HepG2 (cell line): ENCODE measurements around the gene RAB40C. TPM values are rescaled to one million over a fixed set of nuclear protein-coding genes. Genes with fewer than 3 reads are reported as not detected.

Source experiments
- ERF ChIP-seq: IDR thresholded peaks from 2 replicates; pipeline ENCODE4 v1.6.1; 2018; ENCODE audit warnings: missing biosample characterization, missing genetic modification reagents
- FOXC1 ChIP-seq: sonication (generic); formaldehyde crosslinking; IDR thresholded peaks from 2 replicates; pipeline ENCODE4 v1.8.0; 2022; ENCODE audit warnings: mild to moderate bottlenecking, missing genetic modification reagents, borderline replicate concordance
- HIVEP1 ChIP-seq: sonication (generic); formaldehyde crosslinking; IDR thresholded peaks from 2 replicates; pipeline ENCODE4 v1.4.0; 2020; ENCODE audit warnings: mild to moderate bottlenecking, missing genetic modification reagents
- KAT8 ChIP-seq: IDR thresholded peaks from 2 replicates; pipeline ENCODE4 v1.6.1; 2016; ENCODE audit warnings: missing genetic modification reagents, missing compliant biosample characterization
- PATZ1 ChIP-seq: sonication (generic); formaldehyde crosslinking; IDR thresholded peaks from 2 replicates; pipeline ENCODE4 v1.4.0; 2020; ENCODE audit warnings: missing genetic modification reagents
- ZBTB40 ChIP-seq, 2 experiments: fragments of 450-650 bp in 1 of 2; sonication (generic) in 1 of 2; formaldehyde crosslinking in 1 of 2; IDR thresholded peaks; 2 replicates each; pipeline versions ENCODE4 v1.6.1 to v1.8.0; 2016 to 2022; ENCODE audit warnings: antibody characterized with exemption in 1 of 2, mild to moderate bottlenecking in 1 of 2, missing genetic modification reagents in 1 of 2
- ZFAT ChIP-seq: sonication (generic); formaldehyde crosslinking; conservative IDR thresholded peaks from 2 replicates; pipeline ENCODE4 v1.8.1; 2023; ENCODE audit warnings: missing genetic modification reagents, inconsistent platforms
- ZFP62 ChIP-seq: sonication (generic); formaldehyde crosslinking; IDR thresholded peaks from 2 replicates; pipeline ENCODE4 v1.4.0; 2020; ENCODE audit warnings: missing genetic modification reagents
- ZFX ChIP-seq: sonication (generic); formaldehyde crosslinking; IDR thresholded peaks from 2 replicates; pipeline ENCODE4 v1.4.0; 2020; ENCODE audit warnings: mild to moderate bottlenecking, low read depth, missing genetic modification reagents, moderate library complexity
- ZNF225 ChIP-seq: sonication (generic); formaldehyde crosslinking; IDR thresholded peaks from 2 replicates; pipeline ENCODE4 v1.4.0; 2020; ENCODE audit warnings: mild to moderate bottlenecking, missing genetic modification reagents
- polyA plus RNA-seq, 8 experiments: library from polyadenylated mRNA; depleted of rRNA in 3 of 8; stranded (reverse) in 7 of 8; unstranded in 1 of 8; fragments of >200 nt; fragmentation: Illumina TruSeq in 4 of 8; extraction: Trizol in 4 of 8; gene quantifications; 2 replicates each; pipeline versions ENCODE4 v1.2.1 to v1.2.3, GENCODE V29; 2011 to 2016; ENCODE audit warnings: low read depth in 4 of 8, missing spikeins in 1 of 8, mixed read lengths in 1 of 8; ENCODE audit not compliant: insufficient read depth in 1 of 8
- total RNA-seq, 5 experiments: library from RNA; depleted of rRNA; stranded (reverse); fragments of >200 nt; fragmentation: Illumina TruSeq; extraction: Trizol; gene quantifications; 2 replicates each; pipeline ENCODE4 v1.2.3, GENCODE V29; 2016; ENCODE audit warnings: low read depth in 1 of 5

Gene RAB40C
- total and polyA plus RNA-seq, 2 of the 13 experiments (the other 11 are each of a cell fraction or from before 2014, with no cell fraction given), result 7.7 to 11.5 TPM

- TF ChIP-seq ZBTB40 (IDR thresholded peaks at IDR 0.05) (no peak), ZBTB40 (CRISPR knock-in tag; IDR thresholded peaks at IDR 0.05) (no peak), ZNF225 (CRISPR knock-in tag) (no peak), ZFP62 (CRISPR knock-in tag) (no peak), ZFAT (CRISPR knock-in tag) (no peak), ERF (CRISPR knock-in tag) (0 out of 2 replicates have a peak, but pooled peaks have one; percentile 29), ZFX (peak; percentile 21; the same call in 1 of the 2 replicates), PATZ1 (CRISPR knock-in tag) (no peak), KAT8 (CRISPR knock-in tag) (no peak), FOXC1 (CRISPR knock-in tag) (no peak), HIVEP1 (0 out of 2 replicates have a peak, but pooled peaks have one; percentile 13)
Observed at GRCh38 chr16:675884-676564, 86.2 kb downstream of the RAB40C start (continued).
